Body of pancreas (tissue), 4 donors: ENCODE data around the gene PACS1.

Experiments
- POLR2A ChIP-seq, 3 donors: fragments of 450-650 bp; IDR thresholded peaks; one replicate each; pipeline ENCODE4 v1.6.1; 2016; ENCODE audit warnings: antibody characterized with exemption in 3 of 3, mild to moderate bottlenecking in 2 of 3
- TF ChIP-seq, protein P1 (sequence below), 7 experiments: fragments of 450-650 bp in 4 of 7; fragments of 200-600 bp in 3 of 7; sonication (generic) in 3 of 7; IDR thresholded peaks; one replicate each; pipeline ENCODE4 v1.5.1; 2016 to 2019; ENCODE audit warnings: antibody characterized with exemption in 7 of 7

DNA sequence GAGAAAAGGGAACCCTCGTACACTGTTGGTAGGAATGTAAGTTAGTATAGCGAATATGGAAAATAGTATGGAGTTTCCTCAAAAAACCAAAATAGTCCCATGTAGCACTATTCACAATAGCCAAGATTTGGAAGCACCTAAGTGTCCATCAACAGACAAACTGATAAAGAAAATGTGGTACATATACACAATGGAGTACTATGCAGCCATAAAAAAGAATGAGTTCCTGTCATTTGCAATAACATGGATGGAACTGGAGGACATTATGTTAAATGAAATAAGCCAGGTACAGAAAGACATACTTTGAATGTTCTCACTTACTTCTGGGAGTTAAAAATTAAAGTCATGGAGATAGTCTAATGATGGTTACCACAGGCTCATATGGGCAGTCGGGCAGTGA is 134.3 kb downstream of the PACS1 start:
- TF ChIP-seq POLR2A (IDR thresholded peaks at IDR 0.05), result no peak
- TF ChIP-seq, protein P1, sequence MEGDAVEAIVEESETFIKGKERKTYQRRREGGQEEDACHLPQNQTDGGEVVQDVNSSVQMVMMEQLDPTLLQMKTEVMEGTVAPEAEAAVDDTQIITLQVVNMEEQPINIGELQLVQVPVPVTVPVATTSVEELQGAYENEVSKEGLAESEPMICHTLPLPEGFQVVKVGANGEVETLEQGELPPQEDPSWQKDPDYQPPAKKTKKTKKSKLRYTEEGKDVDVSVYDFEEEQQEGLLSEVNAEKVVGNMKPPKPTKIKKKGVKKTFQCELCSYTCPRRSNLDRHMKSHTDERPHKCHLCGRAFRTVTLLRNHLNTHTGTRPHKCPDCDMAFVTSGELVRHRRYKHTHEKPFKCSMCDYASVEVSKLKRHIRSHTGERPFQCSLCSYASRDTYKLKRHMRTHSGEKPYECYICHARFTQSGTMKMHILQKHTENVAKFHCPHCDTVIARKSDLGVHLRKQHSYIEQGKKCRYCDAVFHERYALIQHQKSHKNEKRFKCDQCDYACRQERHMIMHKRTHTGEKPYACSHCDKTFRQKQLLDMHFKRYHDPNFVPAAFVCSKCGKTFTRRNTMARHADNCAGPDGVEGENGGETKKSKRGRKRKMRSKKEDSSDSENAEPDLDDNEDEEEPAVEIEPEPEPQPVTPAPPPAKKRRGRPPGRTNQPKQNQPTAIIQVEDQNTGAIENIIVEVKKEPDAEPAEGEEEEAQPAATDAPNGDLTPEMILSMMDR (IDR thresholded peaks at IDR 0.05), result no peak
